GM13977 (cell line): Measurements from ENCODE around the gene PAM.

Experiments used
- DNase-seq: peaks from one replicate; pipeline ENCODE4 v3.0.0; 2012; ENCODE audit warnings: low spot score
- in situ Hi-C: fragments of 300-500 bp; cut with MboI; formaldehyde crosslinking; loops from one replicate; pipeline ENCODE4 v1.12.0; 2022; ENCODE audit warnings: low sequenced_read_pairs, low pct_unique_long_range_greater_than_20kb, mixed read lengths, inconsistent platforms; ENCODE audit not compliant: unreplicated experiment
- TF ChIP-seq, protein P1 (sequence below): IDR thresholded peaks from 2 replicates; pipeline ENCODE4 v1.5.1; 2012; ENCODE audit warnings: mild to moderate bottlenecking, control low read depth; ENCODE audit not compliant: insufficient read depth; ENCODE audit errors: extremely low read depth, missing control alignments

Gene PAM

DNA sequence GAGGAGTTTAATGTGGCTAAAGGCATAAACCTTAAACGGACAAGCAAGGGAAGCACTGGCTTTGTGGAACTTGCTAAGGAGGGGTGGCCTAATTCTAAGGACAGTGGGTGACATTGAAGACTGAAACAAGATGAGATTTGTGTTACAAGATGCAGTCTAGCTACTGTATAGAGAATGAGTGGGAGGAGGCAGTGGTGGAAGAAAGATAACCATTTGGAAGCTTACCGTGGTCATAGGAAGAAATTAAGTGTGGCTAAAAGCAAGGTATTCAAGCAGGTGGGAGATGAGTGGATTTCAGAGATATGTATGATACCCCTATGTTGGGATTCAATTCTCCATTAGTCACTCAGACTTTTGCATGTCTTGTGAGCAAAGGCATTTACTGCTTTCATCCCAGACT, 4.6 kb downstream of the PAM start:
- in situ Hi-C loops, result no loop called here
- TF ChIP-seq, protein P1, sequence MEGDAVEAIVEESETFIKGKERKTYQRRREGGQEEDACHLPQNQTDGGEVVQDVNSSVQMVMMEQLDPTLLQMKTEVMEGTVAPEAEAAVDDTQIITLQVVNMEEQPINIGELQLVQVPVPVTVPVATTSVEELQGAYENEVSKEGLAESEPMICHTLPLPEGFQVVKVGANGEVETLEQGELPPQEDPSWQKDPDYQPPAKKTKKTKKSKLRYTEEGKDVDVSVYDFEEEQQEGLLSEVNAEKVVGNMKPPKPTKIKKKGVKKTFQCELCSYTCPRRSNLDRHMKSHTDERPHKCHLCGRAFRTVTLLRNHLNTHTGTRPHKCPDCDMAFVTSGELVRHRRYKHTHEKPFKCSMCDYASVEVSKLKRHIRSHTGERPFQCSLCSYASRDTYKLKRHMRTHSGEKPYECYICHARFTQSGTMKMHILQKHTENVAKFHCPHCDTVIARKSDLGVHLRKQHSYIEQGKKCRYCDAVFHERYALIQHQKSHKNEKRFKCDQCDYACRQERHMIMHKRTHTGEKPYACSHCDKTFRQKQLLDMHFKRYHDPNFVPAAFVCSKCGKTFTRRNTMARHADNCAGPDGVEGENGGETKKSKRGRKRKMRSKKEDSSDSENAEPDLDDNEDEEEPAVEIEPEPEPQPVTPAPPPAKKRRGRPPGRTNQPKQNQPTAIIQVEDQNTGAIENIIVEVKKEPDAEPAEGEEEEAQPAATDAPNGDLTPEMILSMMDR, result no peak
- DNase-seq, result no peak

DNA sequence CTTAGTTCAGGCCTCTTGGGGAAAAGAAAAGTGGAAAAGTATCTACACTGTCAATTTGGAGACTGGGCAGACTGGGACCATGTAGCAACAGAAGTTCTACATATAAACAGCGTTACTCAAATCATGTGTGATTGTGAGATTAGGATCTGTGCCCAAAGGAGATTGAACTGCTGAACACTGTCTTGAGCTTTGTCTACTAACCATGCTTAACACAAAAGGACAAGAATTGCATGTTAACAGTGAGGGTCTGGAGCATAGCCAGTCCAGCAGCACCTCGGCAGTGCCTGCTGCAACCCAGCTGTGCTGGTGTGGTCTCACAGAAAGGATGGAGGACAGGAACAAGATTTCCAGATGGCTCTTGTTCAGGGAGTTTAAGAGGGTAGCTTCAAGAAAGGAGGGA, 5.7 kb downstream of the PAM start:
- no peak for DNase-seq
- in situ Hi-C loops, result no loop called here
- TF ChIP-seq, protein P1, result no peak

DNA sequence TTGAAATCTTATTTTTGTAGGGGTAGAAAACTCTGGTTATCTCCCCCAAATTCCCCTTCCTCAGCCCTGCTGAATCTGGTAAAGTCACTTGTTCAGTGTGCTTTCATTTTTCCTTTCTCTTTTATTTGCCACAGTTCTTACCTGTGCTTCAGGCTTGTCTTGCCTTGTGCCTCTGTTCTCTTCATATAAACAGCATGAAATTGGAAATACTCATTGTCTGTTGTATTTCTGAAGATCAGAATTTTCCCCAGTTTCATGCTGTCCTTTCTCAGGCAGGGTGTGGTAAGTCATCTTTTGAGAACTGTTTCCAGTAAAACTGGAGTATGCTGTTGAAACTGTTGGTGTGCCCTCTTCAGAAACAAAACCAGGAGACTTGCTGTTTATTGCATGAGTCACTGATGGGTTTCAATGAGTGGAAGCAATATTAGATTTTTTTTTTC, 7.0 kb downstream of the PAM start:
- TF ChIP-seq, protein P1, result no peak
- DNase-seq, result no peak
- in situ Hi-C loops, result no loop called here

DNA sequence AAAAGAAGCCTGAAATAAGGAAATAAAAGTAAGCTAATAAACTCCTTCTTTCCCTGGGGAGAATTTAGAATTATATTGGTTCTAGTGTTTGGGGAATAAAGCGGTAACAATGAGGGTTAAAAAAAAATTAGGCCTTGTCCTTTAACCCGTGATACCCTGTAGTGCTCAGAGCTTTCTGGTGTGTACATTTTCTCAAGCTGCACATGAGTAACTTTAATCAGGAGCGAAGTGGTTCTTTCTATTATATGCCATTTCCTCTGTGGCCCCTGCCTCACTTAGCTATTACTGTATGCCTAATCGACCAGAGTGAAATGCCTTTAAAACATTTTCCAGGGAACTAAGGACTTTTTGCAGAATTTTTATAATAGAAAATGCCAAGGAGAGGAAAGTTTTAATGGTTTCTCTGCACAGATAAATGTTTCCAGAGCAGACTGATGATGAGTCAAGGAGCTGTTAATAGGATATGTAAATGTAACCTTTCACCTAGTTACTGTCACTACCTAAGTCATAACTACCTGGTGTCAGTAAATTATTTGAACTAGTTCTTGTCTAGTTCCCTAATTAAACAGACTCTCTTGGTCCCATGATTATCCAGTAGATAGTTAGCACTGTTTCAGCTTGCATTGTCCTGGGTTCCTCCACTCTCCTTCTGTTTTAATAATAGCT, 7.6 kb downstream of the PAM start:
- DNase-seq, result no peak
- in situ Hi-C loops, result no loop called here
- TF ChIP-seq, protein P1, result no peak

DNA sequence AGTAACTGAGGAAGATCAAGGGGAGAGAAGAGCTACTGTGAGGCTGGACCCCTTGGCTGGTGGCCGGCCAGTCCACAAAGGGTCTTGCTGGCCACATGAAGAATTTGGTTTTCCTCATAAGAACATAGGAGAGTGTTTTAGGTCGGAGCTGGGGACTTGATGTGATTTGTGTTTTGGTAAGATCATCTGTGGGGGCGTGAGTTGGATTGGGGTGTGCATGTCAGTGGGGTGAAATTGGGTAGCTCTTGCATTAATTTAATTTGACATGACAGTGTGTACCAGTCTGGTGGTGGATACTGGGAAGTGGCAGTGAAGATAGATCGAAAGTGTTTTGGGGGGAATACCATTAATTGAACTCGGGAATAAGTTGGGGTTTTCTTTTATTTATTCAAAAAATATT, 8.6 kb downstream of the PAM start:
- DNase-seq, result no peak
- TF ChIP-seq, protein P1, result no peak
- in situ Hi-C loops, result no loop called here

DNA sequence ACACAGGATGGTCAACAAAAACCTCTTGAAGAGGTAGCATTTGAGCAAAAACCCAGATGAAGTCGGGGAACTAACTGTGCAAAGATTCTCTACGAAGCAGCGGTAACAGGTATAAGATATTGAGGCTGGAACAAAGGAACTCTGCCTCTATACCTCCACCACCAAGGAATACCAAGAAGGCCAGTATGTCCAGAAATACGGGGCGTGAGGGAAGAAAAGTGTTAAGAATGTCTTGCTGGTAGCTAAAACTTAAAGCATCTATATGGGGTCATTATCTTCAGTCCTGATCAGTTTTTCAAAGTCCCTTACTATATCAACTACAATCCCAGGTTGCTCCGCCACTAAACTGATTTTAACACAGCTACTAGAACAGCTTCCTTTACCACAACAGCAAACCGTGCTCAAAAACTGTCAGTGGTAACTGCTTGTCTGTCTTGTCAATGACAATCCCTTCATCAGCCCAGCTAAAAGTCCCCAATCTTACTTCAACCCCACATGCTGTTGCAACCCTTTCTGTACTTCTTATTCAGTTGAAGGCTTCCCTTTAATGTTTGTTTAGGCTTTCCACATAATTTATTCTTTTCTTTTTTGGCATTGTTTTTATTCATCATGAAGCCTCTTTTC, 9.4 kb downstream of the PAM start:
- TF ChIP-seq, protein P1, result no peak
- in situ Hi-C loops, result no loop called here

More for the DNA sequence above, 9.4 kb downstream of the PAM start:
- no peak for DNase-seq
